Testis (tissue), 2 donors: Measurements from ENCODE around the gene PLB1.

Experiments
- POLR2A ChIP-seq: fragments of 450-650 bp; IDR thresholded peaks from one replicate; pipeline ENCODE4 v1.6.1; 2017; ENCODE audit warnings: antibody characterized with exemption, mild to moderate bottlenecking, moderate library complexity
- TF ChIP-seq, protein P1 (sequence below), 3 experiments: fragments of 450-650 bp in 2 of 3; fragments of 200-600 bp in 1 of 3; sonication (generic) in 1 of 3; IDR thresholded peaks; one replicate each; pipeline ENCODE4 v1.5.1; 2016 to 2019; ENCODE audit warnings: antibody characterized with exemption in 3 of 3, mild to moderate bottlenecking in 2 of 3, moderate library complexity in 1 of 3

DNA sequence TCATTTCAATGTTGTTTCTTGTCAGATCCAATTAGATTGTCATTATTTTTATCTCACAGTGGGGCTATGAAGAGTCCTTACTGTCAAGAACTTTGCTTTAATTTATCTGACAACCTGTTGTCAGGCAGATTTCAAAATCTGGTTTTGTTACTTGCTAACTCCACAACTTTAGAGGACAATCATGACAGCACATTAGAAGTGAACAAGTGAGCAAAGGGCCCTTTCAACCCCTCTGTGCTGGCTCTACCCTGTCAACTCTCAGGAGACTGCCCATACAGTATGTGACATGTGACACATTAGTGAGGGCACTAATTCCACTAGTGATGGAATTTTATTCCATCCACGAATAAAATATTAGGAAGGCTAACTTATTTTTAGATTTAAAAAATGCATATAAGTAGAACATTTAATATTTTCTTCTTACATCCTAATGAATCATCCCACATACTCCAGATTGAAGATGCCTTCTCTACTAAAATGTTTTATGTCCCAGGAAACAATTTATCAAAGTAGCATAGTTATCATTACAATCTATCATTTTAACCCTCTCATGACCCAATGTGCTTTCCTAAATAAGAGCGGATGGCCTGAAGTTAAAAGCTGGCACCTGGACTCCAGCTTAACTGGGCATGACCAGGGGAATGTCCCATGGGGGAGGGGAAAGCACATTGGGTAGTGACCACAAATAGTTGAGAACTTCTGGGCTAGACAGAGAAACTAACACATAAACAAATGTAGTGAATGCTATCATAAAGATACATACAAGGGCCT lies 158.2 kb downstream of the PLB1 start:
- TF ChIP-seq, protein P1, sequence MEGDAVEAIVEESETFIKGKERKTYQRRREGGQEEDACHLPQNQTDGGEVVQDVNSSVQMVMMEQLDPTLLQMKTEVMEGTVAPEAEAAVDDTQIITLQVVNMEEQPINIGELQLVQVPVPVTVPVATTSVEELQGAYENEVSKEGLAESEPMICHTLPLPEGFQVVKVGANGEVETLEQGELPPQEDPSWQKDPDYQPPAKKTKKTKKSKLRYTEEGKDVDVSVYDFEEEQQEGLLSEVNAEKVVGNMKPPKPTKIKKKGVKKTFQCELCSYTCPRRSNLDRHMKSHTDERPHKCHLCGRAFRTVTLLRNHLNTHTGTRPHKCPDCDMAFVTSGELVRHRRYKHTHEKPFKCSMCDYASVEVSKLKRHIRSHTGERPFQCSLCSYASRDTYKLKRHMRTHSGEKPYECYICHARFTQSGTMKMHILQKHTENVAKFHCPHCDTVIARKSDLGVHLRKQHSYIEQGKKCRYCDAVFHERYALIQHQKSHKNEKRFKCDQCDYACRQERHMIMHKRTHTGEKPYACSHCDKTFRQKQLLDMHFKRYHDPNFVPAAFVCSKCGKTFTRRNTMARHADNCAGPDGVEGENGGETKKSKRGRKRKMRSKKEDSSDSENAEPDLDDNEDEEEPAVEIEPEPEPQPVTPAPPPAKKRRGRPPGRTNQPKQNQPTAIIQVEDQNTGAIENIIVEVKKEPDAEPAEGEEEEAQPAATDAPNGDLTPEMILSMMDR (IDR thresholded peaks at IDR 0.05), result no peak
- TF ChIP-seq POLR2A, result no peak
